ENCODE data around the gene NPM3.
"Not testable (repeated sequence)": the region's sequence is repeated elsewhere in the genome, so short reads cannot be mapped to it uniquely, and the experiment has no call there.

The NPM3 gene

GRCh38 chr10:101814466-101815071 is 31.3 kb upstream of the NPM3 start:
- POLR2A ChIA-PET: no interaction called here
- DNase-seq (ENCODE audit: extremely low spot score): no peak
- no peak for TF ChIP-seq CTBP1 (IDR thresholded peaks at IDR 0.05; ENCODE audit: borderline replicate concordance)
- TF ChIP-seq ZNF384 (IDR thresholded peaks at IDR 0.05): no peak
- CTCF ChIA-PET: interaction anchor here (0.5 to 2.2 kb wide), 2 partner anchors 33 to 110 kb away, joined by 3 to 6 read pairs; no protein-coding TSS in a partner anchor

GRCh38 chr10:101812606-101813005 is 29.4 kb upstream of the NPM3 start:
- POLR2A ChIA-PET: no interaction called here
- TF ChIP-seq FOXM1 (IDR thresholded peaks at IDR 0.05; ENCODE audit: borderline replicate concordance): no peak
- no peak for TF ChIP-seq NFRKB (IDR thresholded peaks at IDR 0.05)
- TF ChIP-seq FOXK2 (IDR thresholded peaks at IDR 0.05): no peak
- no peak for TF ChIP-seq HDGF (IDR thresholded peaks at IDR 0.05; ENCODE audit: borderline replicate concordance)
- DNase-seq (ENCODE audit: extremely low spot score): no peak
- CTCF ChIA-PET: interaction anchor here (1.3 kb wide), 1 partner anchor 31 kb away, joined by 3 read pairs; no protein-coding TSS in a partner anchor

- no peak for DNase-seq (ENCODE audit: extremely low spot score)
- ChIA-PET CTCF (no interaction called here), POLR2A (no interaction called here)
- TF ChIP-seq BHLHE40 (IDR thresholded peaks at IDR 0.05; ENCODE audit: borderline replicate concordance) (no peak), SP1 (IDR thresholded peaks at IDR 0.05) (no peak), PKNOX1 (IDR thresholded peaks at IDR 0.05) (no peak), SUZ12 (IDR thresholded peaks at IDR 0.05) (no peak), NFRKB (IDR thresholded peaks at IDR 0.05) (no peak), FOXM1 (IDR thresholded peaks at IDR 0.05; ENCODE audit: borderline replicate concordance) (no peak), CTBP1 (IDR thresholded peaks at IDR 0.05; ENCODE audit: borderline replicate concordance) (no peak), LEF1 (IDR thresholded peaks at IDR 0.05; ENCODE audit: borderline replicate concordance) (no peak)
Measured at GRCh38 chr10:101807158-101807557, 23.9 kb upstream of the NPM3 start.

GRCh38 chr10:101803511-101803910 is 20.3 kb upstream of the NPM3 start:
- ChIA-PET CTCF (no interaction called here), POLR2A (interaction anchor here (1.5 kb wide), 1 partner anchor 14 kb away, joined by 7 read pairs; the partner anchor contains the start of gene OGA)
- TF ChIP-seq ZNF384 (IDR thresholded peaks at IDR 0.05) (no peak), CTBP1 (IDR thresholded peaks at IDR 0.05; ENCODE audit: borderline replicate concordance) (no peak), TARDBP (IDR thresholded peaks at IDR 0.05) (no peak)
- no peak for DNase-seq (ENCODE audit: extremely low spot score)

- TF ChIP-seq LEF1 (IDR thresholded peaks at IDR 0.05; ENCODE audit: borderline replicate concordance): no peak
- TF ChIP-seq ELF4 (IDR thresholded peaks at IDR 0.05): no peak
- no peak for TF ChIP-seq SUZ12 (IDR thresholded peaks at IDR 0.05)
- CTCF ChIA-PET: interaction anchor here (0.6 to 1.5 kb wide), 2 partner anchors 17 to 626 kb away, joined by 4 to 6 read pairs; no protein-coding TSS in a partner anchor
- DNase-seq (ENCODE audit: extremely low spot score): no peak
- POLR2A ChIA-PET: interaction anchor here (1.0 kb wide), 1 partner anchor 20 kb away, joined by 3 read pairs; the partner anchor contains the start of gene OGA
Measured at GRCh38 chr10:101797403-101798059, 14.3 kb upstream of the NPM3 start.

- TF ChIP-seq CTBP1 (IDR thresholded peaks at IDR 0.05; ENCODE audit: borderline replicate concordance): no peak
- TF ChIP-seq SP1 (IDR thresholded peaks at IDR 0.05): no peak
- TF ChIP-seq BHLHE40 (IDR thresholded peaks at IDR 0.05; ENCODE audit: borderline replicate concordance): no peak
- TF ChIP-seq FOXK2 (IDR thresholded peaks at IDR 0.05): no peak
- TF ChIP-seq SUZ12 (IDR thresholded peaks at IDR 0.05): no peak
- no peak for TF ChIP-seq PKNOX1 (IDR thresholded peaks at IDR 0.05)
- TF ChIP-seq ARNT (IDR thresholded peaks at IDR 0.05): no peak
- TF ChIP-seq L3MBTL2 (conservative IDR thresholded peaks at IDR 0.05): no peak
- TF ChIP-seq FOXM1 (IDR thresholded peaks at IDR 0.05; ENCODE audit: borderline replicate concordance): no peak
- TF ChIP-seq HDGF (IDR thresholded peaks at IDR 0.05; ENCODE audit: borderline replicate concordance): no peak
- TF ChIP-seq LEF1 (IDR thresholded peaks at IDR 0.05; ENCODE audit: borderline replicate concordance): no peak
- no peak for TF ChIP-seq NFRKB (IDR thresholded peaks at IDR 0.05)
- no peak for TF ChIP-seq ELF4 (IDR thresholded peaks at IDR 0.05)
- TF ChIP-seq ZNF384 (IDR thresholded peaks at IDR 0.05): no peak
- no peak for TF ChIP-seq TARDBP (IDR thresholded peaks at IDR 0.05)
- DNase-seq (ENCODE audit: extremely low spot score): no peak
- ChIA-PET POLR2A (interaction anchor here (1.0 kb wide), 1 partner anchor 25 kb away, joined by 3 read pairs; the partner anchor contains the start of gene OGA), CTCF (no interaction called here)
Measured at GRCh38 chr10:101793526-101793925, 10.3 kb upstream of the NPM3 start.

GRCh38 chr10:101789686-101790085 is 6.4 kb upstream of the NPM3 start:
- POLR2A ChIA-PET: no interaction called here

GRCh38 chr10:101789231-101789630 is 6.0 kb upstream of the NPM3 start:
- POLR2A ChIA-PET; CTCF ChIA-PET; DNase-seq (ENCODE audit: extremely low spot score): not testable (repeated sequence)

More at GRCh38 chr10:101789686-101790085, 6.4 kb upstream of the NPM3 start:
- no peak for DNase-seq (ENCODE audit: extremely low spot score)
- no peak for TF ChIP-seq NFRKB (IDR thresholded peaks at IDR 0.05)
- CTCF ChIA-PET: no interaction called here
